ENCODE results near the gene SLC27A5.
"Not testable (repeated sequence)": the region's sequence is repeated elsewhere in the genome, so short reads cannot be mapped to it uniquely, and the experiment has no call there.

- TF ChIP-seq CTCF, POLR2A (IDR thresholded peaks at IDR 0.05): not testable (repeated sequence)
Measured at GRCh38 chr19:58470837-58471543, 40.8 kb downstream of the SLC27A5 start.
